SU-DHL-6 (cell line): ENCODE measurements around the gene AGRN.

Source experiments
- CTCF ChIP-seq: fragments of 200-600 bp; sonication (generic); IDR thresholded peaks from one replicate; pipeline ENCODE4 v1.5.1; 2017; ENCODE audit warnings: antibody characterized with exemption, mild to moderate bottlenecking, low read length, moderate library complexity; ENCODE audit not compliant: insufficient read depth, poor library complexity, severe bottlenecking
- EZH2phosphoT487 ChIP-seq: fragments of 200-600 bp; sonication (generic), shearing (Covaris generic); conservative IDR thresholded peaks from 2 replicates; pipeline ENCODE4 v1.6.1; 2018; ENCODE audit warnings: mild to moderate bottlenecking, antibody characterized with exemption, low read length, moderate library complexity, mixed read lengths

- TF ChIP-seq CTCF (no peak), EZH2phosphoT487 (no peak)
Measured at GRCh38 chr1:1037366-1038327, 17.7 kb downstream of the AGRN start.
